H1 (cell line): ENCODE measurements around the gene ASH1L. TPM values are rescaled to one million over a fixed set of nuclear protein-coding genes. Genes with fewer than 3 reads are reported as not detected.
"Not testable (repeated sequence)": the region's sequence is repeated elsewhere in the genome, so short reads cannot be mapped to it uniquely, and the experiment has no call there.

Experiments
- CTCF ChIA-PET: fragments of 300-600 bp; sonication (Branson Sonifier 250); formaldehyde crosslinking; loops from one replicate; lab custom pipeline; 2021; ENCODE audit not compliant: partially characterized antibody; lab: Charles Lee
- POLR2A ChIA-PET: fragments of 300-600 bp; sonication (Branson Sonifier 250); formaldehyde crosslinking; loops from one replicate; lab custom pipeline; 2021; ENCODE audit warnings: inconsistent platforms; ENCODE audit not compliant: partially characterized antibody; lab: Charles Lee
- DNase-seq, 2 experiments: peaks; one replicate each; pipeline versions ENCODE4 v3.0.0 to v3.0.0-alpha.2; 2010 to 2022; ENCODE audit warnings: low spot score in 2 of 2, low read depth in 1 of 2, mixed read lengths in 1 of 2
- FAIRE-seq: peaks from 2 replicates; lab custom pipeline; 2011; peaks lifted over from hg19 to GRCh38; lab: Jason Lieb, UNC
- H2AFZ ChIP-seq: 2 replicates; pipeline ENCODE4 v1.8.1; 2012; ENCODE audit warnings: low read length, inconsistent platforms
- H2AK5ac ChIP-seq: 2 replicates; pipeline ENCODE4 v1.6.1; 2013; ENCODE audit warnings: low read depth, low read length
- H2BK120ac ChIP-seq: replicated peaks from 2 replicates; pipeline ENCODE3; 2013; ENCODE audit warnings: low read depth, low read length, inconsistent platforms
- H2BK12ac ChIP-seq: 2 replicates; pipeline ENCODE4 v1.6.1; 2013; ENCODE audit warnings: low read depth, low read length
- H2BK15ac ChIP-seq: 2 replicates; pipeline ENCODE4 v1.6.1; 2013; ENCODE audit warnings: low read length
- H2BK20ac ChIP-seq: 2 replicates; pipeline ENCODE4 v1.6.1; 2013; ENCODE audit warnings: low read length
- H2BK5ac ChIP-seq: 2 replicates; pipeline ENCODE4 v1.6.1; 2013; ENCODE audit warnings: low read depth, low read length
- H3K14ac ChIP-seq: 2 replicates; pipeline ENCODE4 v1.6.1; 2013; ENCODE audit warnings: inconsistent platforms; ENCODE audit not compliant: insufficient read length
- H3K18ac ChIP-seq: 2 replicates; pipeline ENCODE4 v1.6.1; 2013; ENCODE audit warnings: low read length; ENCODE audit errors: extremely low read depth
- H3K23ac ChIP-seq: 2 replicates; pipeline ENCODE4 v1.6.1; 2013; ENCODE audit warnings: inconsistent platforms; ENCODE audit not compliant: insufficient read length
- H3K23me2 ChIP-seq: 2 replicates; pipeline ENCODE4 v1.6.1; 2013; ENCODE audit warnings: low read depth, low read length
- H3K27ac ChIP-seq: 2 replicates; pipeline ENCODE4 v1.6.1; 2011; ENCODE audit warnings: low read depth, low read length, inconsistent platforms
- H3K27me3 ChIP-seq, 4 experiments: replicated peaks in 1 of 4; 1 replicate in 1 of 4; 2 replicates in 3 of 4; pipeline versions ENCODE4 v1.6.1 to v1.8.1; 2011 to 2013; ENCODE audit warnings: low read length in 3 of 4, mild to moderate bottlenecking in 3 of 4, inconsistent platforms in 2 of 4, mixed read lengths in 2 of 4, moderate library complexity in 1 of 4; ENCODE audit not compliant: control insufficient read depth in 3 of 4, insufficient read depth in 3 of 4; ENCODE audit errors: extremely low read depth in 1 of 4
- H3K36me3 ChIP-seq, 4 experiments: 2 replicates each; pipeline versions ENCODE4 v1.6.1 to v1.8.1; 2011 to 2013; ENCODE audit warnings: mild to moderate bottlenecking in 4 of 4, low read length in 3 of 4, moderate library complexity in 2 of 4, control low read depth in 1 of 4, inconsistent platforms in 1 of 4; ENCODE audit not compliant: insufficient read depth in 4 of 4, control insufficient read depth in 2 of 4
- H3K4ac ChIP-seq: replicated peaks from 2 replicates; pipeline ENCODE3; 2013; ENCODE audit warnings: low read length, low read depth, mixed read lengths, inconsistent platforms; ENCODE audit not compliant: insufficient read length
- H3K4me1 ChIP-seq, 4 experiments: replicated peaks in 1 of 4; 1 replicate in 1 of 4; 2 replicates in 3 of 4; pipeline versions ENCODE4 v1.6.1 to v1.8.1; 2011 to 2013; ENCODE audit warnings: low read length in 3 of 4, inconsistent platforms in 2 of 4, mixed read lengths in 1 of 4; ENCODE audit not compliant: insufficient read depth in 4 of 4, control insufficient read depth in 3 of 4
- H3K4me2 ChIP-seq, 2 experiments: 2 replicates each; pipeline versions ENCODE4 v1.6.1 to v1.8.1; 2011 to 2013; ENCODE audit warnings: low read depth in 2 of 2, low read length in 2 of 2, control low read depth in 1 of 2, inconsistent platforms in 1 of 2, mild to moderate bottlenecking in 1 of 2; ENCODE audit not compliant: insufficient read depth in 1 of 2
- H3K4me3 ChIP-seq, 4 experiments: fragments of 200-600, 300-600 bp in 1 of 4; sonication (generic), shearing (Covaris generic), sonication (Bioruptor Twin) in 1 of 4; 2 replicates each; pipeline versions ENCODE4 v1.5.1 to v1.8.1; 2011 to 2016; ENCODE audit warnings: low read length in 4 of 4, low read depth in 3 of 4, control low read depth in 2 of 4, inconsistent platforms in 2 of 4, mild to moderate bottlenecking in 2 of 4, mixed read lengths in 1 of 4, moderate library complexity in 1 of 4; ENCODE audit not compliant: insufficient read depth in 2 of 4; ENCODE audit errors: extremely low read depth in 1 of 4
- H3K56ac ChIP-seq: replicated peaks from 2 replicates; pipeline ENCODE3; 2013; ENCODE audit warnings: low read depth, mild to moderate bottlenecking, mixed read lengths, low read length, inconsistent platforms; ENCODE audit not compliant: insufficient read length
- H3K79me1 ChIP-seq: 2 replicates; pipeline ENCODE4 v1.6.1; 2013; ENCODE audit warnings: low read depth, low read length, control low read depth
- H3K79me2 ChIP-seq, 2 experiments: 2 replicates each; pipeline versions ENCODE4 v1.6.1 to v1.8.1; 2012 to 2013; ENCODE audit warnings: low read length in 2 of 2, mild to moderate bottlenecking in 2 of 2, inconsistent platforms in 1 of 2; ENCODE audit not compliant: insufficient read depth in 2 of 2, control insufficient read depth in 1 of 2
- H3K9ac ChIP-seq, 4 experiments: replicated peaks in 1 of 4; 1 replicate in 1 of 4; 2 replicates in 3 of 4; pipeline versions ENCODE4 v1.6.1 to v1.8.1; 2011 to 2013; ENCODE audit warnings: low read depth in 3 of 4, low read length in 3 of 4, control low read depth in 2 of 4, mild to moderate bottlenecking in 2 of 4, moderate library complexity in 2 of 4, inconsistent platforms in 1 of 4; ENCODE audit errors: extremely low read depth in 1 of 4
- H3K9me3 ChIP-seq, 2 experiments: 2 replicates each; pipeline versions ENCODE4 v1.6.1 to v1.8.1; 2012 to 2013; ENCODE audit warnings: mild to moderate bottlenecking in 2 of 2, moderate library complexity in 2 of 2, control low read depth in 1 of 2, inconsistent platforms in 1 of 2, low read depth in 1 of 2, low read length in 1 of 2, mixed read lengths in 1 of 2; ENCODE audit not compliant: insufficient read depth in 2 of 2
- H4K20me1 ChIP-seq, 2 experiments: replicated peaks in 1 of 2; 2 replicates each; pipeline versions ENCODE3 to v1.8.1; 2011 to 2013; ENCODE audit warnings: inconsistent platforms in 2 of 2, low read length in 2 of 2, mild to moderate bottlenecking in 1 of 2; ENCODE audit not compliant: insufficient read depth in 2 of 2, control insufficient read depth in 1 of 2
- H4K5ac ChIP-seq: 2 replicates; pipeline ENCODE4 v1.6.1; 2013; ENCODE audit warnings: low read length, low read depth, mixed read lengths, inconsistent platforms; ENCODE audit not compliant: insufficient read length
- H4K8ac ChIP-seq: 2 replicates; pipeline ENCODE4 v1.8.0; 2013; ENCODE audit warnings: mild to moderate bottlenecking, moderate library complexity, low read length, inconsistent platforms; ENCODE audit not compliant: insufficient read depth; ENCODE audit errors: extremely low read depth
- H4K91ac ChIP-seq: replicated peaks from 2 replicates; pipeline ENCODE3; 2013; ENCODE audit warnings: low read length, mixed read lengths, inconsistent platforms; ENCODE audit not compliant: insufficient read length
- CEBPB ChIP-seq: IDR thresholded peaks from 2 replicates; pipeline ENCODE4 v1.6.1; 2012; ENCODE audit warnings: low read depth, low read length
- WGBS, 2 experiments: shearing (Covaris generic) in 1 of 2; methylation state at CpG; one replicate each; pipeline versions ENCODE4 v1.1.6 to v1.1.7; 2013 to 2015; ENCODE audit warnings: low lambda C conversion rate in 2 of 2, mixed read lengths in 2 of 2, inconsistent platforms in 1 of 2, low coverage in 1 of 2, missing lambda C conversion rate in 1 of 2; ENCODE audit not compliant: insufficient replicate concordance in 2 of 2, insufficient coverage in 1 of 2, insufficient read length in 1 of 2; ENCODE audit errors: extremely low coverage in 1 of 2, missing lambda C conversion rate in 1 of 2; 5-methylcytosine and 5-hydroxymethylcytosine counted together
- polyA plus RNA-seq, 7 experiments: library from polyadenylated mRNA; depleted of rRNA in 3 of 7; stranded (reverse) in 5 of 7; unstranded in 2 of 7; fragments of >200 nt in 5 of 7; fragments of 200-250 nt in 2 of 7; gene quantifications; 1 replicate in 5 of 7; 2 replicates in 1 of 7; 4 replicates in 1 of 7; pipeline versions ENCODE4 v1.2.1 to v1.2.3, GENCODE V29; 2011 to 2013; ENCODE audit warnings: missing spikeins in 2 of 7, mixed read lengths in 2 of 7
- total RNA-seq: library from RNA; stranded (reverse); fragmentation: NEBNext Ultra II Directional; extraction: Animal tissue kit (Norgen Biotek cat#: 25700); gene quantifications from 2 replicates; pipeline ENCODE4 v1.2.1, GENCODE V29; 2021

Gene ASH1L
- total and polyA plus RNA-seq, 2 of the 8 experiments (the other 6 are each of a cell fraction or from before 2014, with no cell fraction given) = 7.5 to 27.6 TPM

DNA sequence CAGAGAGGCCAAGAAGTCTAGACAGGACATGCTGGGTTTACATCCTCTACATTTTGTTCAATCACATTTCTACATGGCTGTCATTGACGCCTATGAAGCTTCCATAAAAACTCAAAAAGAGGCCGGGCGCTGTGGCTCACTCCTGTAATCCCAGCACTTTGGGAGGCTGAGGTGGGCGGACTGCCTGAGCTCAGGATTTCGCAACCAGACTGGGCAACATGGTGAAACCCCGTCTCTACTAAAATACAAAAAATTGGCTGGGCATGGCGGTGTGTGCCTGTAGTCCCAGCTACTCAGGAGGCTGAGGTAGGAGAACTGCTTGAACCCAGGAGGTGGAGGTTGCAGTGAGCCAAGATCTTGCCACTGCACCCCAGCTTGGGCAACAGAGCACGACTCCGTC is 150.8 kb downstream of the ASH1L start:
- H3K4me1 ChIP-seq, POLR2A ChIA-PET, H3K79me1 ChIP-seq, H3K23me2 ChIP-seq, H3K14ac ChIP-seq, H3K23ac ChIP-seq, H4K5ac ChIP-seq, H3K4me2 ChIP-seq, H4K91ac ChIP-seq, H2BK12ac ChIP-seq, H3K27me3 ChIP-seq, H2BK20ac ChIP-seq, H3K27ac ChIP-seq, H3K4ac ChIP-seq, H3K56ac ChIP-seq, H4K8ac ChIP-seq, H2AK5ac ChIP-seq, FAIRE-seq, H4K20me1 ChIP-seq, H3K4me3 ChIP-seq, H3K9ac ChIP-seq, H3K9me3 ChIP-seq, H2AFZ ChIP-seq, H3K18ac ChIP-seq, H2BK120ac ChIP-seq, H2BK5ac ChIP-seq, H2BK15ac ChIP-seq, H3K36me3 ChIP-seq, H3K79me2 ChIP-seq: not testable (repeated sequence)
- DNase-seq = peak in 1 of 2 experiments; percentile 23
- CTCF ChIA-PET = interaction anchor here (0.7 kb wide), 1 partner anchor 73 kb away, joined by 3 read pairs; no protein-coding TSS in a partner anchor
- TF ChIP-seq CEBPB = 0 out of 2 replicates have a peak, but pooled peaks have one; percentile 1
- WGBS, 2 experiments = 89% methylated on average over 7 of the region's 9 CpGs; no CpG with 5 or more reads in 1 of the 2 experiments
